Hematopoietic multipotent progenitor cell treated with erythropoietin and hydrocortisone succinate and interleukin-3 and kit ligand, for 6 days (in vitro differentiated cells): ENCODE results near the gene UBL7.

Experiments used
- DNase-seq: peaks from one replicate; pipeline ENCODE4 v3.0.0-alpha.2; 2015

UBL7 gene

DNA sequence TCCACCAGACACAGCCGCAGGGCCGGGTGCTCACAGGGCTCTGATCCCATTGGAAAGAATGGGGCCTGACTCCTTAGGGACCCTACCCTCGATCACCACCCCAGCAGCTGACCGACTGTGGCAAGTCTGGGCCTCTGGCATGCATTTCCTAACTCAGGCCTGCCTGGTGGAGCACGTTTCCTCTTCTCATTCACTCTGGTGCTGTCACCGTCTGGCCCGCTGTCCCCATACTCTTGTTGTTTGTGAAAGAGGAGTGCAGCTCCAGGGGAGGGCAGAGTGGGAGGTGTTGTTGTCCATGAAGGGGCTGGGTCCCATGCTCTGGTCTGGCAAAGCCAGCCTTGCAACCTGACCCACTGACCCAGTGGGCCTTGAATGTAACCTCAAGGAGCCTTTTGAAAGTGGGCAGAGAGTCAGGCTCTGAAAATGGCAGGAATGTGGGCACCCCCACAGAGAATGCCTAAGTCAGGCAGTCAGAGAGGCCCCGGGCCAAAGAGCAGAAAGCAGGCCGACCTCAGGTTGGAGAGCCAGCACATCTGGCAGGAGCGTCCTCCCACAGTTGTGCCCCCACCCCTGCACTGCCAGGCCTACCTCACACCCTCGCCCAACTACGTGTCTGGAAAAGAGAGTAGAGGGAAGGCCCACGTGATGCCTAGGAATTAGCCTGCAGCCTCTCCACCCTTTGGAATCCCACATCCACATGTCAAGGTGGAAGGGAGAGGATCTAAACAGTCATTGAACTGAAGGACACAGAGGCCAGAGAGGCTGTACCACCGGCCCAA is 38.1 kb downstream of the UBL7 start:
- peak; percentile 50 for DNase-seq

- no peak for DNase-seq
These were observed 38.7 kb downstream of the UBL7 start for GRCh38 chr15:74422265-74422651.

DNA sequence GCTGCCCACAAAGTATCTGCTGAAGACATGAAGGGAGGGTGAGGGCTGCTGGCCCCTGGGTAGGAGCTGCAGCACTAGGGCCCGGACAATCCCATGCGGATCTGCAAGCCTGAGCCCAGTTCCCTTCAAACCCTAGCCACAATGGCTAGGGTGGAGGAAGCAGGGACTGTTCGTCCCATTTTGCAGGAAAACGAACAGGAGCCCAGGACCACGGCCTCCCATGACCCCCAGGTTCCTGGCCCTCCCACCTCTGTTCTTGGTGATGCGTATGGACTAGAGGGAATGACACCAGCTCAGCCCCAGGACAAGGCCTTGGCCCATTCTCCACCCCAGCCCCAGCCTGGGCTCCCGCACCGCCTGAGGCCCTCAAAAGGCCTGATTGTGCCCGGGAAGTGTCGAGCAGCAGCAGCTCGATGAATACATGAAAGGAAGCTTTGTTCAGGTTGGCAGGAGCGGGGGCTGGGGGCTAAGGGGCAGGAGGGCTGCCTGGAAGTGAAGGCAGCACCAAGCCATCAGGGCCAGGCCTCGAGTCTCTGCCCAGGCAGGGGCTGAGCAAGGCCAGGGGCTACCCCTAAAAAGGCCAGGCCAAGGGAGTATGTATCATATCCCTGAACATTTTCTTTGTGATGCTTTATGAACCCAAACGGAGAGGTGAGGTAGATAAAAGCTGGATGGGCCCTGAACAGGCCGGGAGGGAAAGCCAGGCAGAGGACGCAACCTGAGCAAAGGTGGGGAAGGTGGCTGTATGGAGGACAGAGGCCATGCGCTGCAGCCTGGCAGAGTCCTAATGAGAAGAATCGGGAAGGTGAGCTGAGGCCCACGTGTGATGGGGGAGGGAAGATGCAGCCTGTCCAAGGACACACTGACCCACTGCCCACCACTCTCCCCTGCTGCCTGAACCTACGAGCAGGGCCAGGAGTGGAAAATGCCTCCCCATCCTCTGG is 39.4 kb downstream of the UBL7 start:
- DNase-seq = no peak

DNA sequence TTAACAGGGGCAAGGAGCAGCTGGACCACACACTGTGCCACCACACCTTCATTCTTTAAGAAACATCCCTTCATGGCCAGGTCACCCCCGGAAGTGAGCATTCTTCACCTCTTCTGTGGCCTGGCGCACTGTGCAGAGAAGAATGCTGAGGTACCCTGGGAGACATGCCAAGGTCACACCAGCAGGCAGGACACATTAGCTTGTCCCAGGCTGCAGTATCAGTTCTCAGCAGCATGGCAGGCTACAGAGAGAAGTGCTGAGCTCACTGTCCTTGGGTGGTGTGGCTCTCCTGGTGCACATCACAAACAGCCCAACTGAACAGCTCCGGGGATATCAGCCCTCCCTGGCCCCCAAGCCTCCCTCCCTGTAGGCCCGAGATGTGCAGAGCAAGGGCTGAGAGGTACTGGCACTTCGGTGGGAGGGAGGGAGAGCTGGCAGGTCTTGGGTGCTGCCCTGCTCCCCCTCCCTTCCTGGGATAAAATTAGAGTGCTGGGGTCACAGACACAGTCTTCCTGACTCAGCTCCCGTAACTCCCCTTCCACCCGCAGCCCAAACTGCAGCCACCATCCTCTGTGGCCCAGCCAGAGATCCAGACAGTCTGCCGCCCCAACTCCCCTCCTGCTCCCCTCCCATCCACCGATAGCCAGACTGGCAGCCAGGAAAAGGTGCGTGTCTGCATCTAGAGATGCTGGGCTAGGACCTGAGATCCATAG is 40.6 kb downstream of the UBL7 start:
- peak; percentile 93 for DNase-seq

- no peak for DNase-seq
These were observed 41.5 kb downstream of the UBL7 start for GRCh38 chr15:74419432-74419831.

DNA sequence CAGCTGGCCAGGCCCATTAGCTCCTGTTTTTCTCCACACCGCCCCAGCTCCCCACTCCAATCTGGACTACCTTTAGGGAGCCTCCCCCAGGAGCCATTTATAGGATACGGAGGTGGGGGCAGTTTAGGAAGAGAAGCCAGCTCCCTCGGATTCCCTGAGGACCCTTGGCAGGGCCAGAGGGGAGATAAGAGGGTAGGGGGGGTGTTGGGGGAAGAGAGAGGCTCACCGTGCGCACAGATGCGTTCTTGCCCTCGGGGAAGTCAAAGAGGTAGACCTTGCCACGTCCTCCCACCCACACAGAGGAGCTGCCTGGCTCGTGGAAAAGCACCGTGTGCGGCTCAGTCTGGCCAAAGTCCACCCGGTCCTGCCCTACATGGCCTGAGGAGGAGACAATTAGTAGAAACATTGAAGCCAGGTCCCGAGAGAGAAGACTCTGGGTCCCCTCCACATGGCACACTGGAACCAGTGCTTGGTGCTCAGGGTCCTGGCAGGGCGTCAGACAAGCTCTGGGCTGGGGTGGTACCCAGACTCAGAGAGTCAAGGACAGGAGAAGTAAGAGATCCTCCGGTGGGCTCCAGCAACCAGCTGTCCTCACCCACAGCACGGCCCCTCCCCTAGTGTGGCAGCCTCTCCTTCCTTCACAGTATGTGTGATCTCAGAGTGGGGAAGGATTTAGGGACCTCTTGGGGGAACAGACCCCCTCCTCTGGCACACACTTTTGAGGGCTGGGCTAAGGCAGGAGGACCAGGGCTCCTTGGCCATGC is 42.2 kb downstream of the UBL7 start:
- no peak for DNase-seq

DNA sequence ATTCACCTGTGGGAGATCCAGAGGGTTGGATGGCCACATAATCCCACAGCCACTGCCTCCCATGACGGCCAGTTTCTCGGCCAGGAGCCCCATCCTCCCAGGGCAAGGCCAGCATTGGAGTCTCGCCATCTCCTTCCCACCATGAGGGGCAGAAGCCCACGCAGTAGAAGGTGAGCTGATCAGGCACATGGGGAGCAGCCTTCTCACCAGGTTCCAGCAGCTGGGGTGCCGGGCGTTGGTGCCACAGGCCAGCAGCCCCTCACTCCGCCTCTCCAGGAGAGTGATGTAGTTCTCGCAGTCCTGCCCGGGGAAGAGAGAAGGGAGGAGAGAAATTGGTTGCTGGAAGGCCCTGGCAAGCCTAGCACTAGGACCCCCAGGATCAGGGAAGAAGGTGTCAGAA is 43.3 kb downstream of the UBL7 start:
- DNase-seq = no peak

- no peak for DNase-seq
These were observed 43.7 kb downstream of the UBL7 start for GRCh38 chr15:74417225-74417624.

GRCh38 chr15:74415966-74416916 is 44.7 kb downstream of the UBL7 start:
- no peak for DNase-seq

- no peak for DNase-seq
These were observed 46.2 kb downstream of the UBL7 start for GRCh38 chr15:74414603-74415338.

- no peak for DNase-seq
These were observed 46.8 kb downstream of the UBL7 start for GRCh38 chr15:74414081-74414580.

DNA sequence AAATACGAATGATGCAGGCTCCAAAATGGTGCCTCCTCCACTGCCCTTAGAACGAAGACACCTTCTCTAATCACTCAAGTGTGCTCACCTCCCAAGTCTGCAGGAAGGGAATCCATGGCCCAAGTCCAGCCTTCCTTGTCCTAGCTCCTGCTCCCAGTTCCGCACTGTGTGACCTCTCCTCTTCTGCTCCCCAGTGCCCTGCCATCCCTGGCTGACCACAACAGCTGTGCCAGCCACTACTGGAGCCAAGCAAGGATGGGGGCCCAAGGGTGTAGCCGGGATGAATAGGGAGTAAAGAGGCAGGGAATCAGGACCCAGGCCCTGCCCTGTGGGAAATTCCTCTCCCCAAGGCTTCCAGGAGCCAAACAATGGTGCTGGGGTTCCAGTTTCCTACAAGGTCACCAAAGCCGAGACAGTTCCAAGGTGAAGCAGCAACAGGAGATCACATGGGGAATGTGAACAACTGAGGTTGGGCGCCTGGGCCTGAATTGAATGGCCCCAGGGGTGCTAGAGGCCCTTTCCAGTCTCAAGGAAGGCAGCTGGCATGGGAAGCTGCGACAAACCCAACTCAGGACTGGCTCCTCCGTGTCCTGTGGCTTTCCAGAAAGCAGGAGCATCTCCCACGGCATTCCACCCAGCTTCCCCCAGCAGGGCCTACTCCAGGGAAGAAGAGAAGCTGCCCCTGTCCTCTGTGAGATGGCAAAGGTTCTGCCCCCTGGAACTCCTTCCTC is 47.4 kb downstream of the UBL7 start:
- no peak for DNase-seq

DNA sequence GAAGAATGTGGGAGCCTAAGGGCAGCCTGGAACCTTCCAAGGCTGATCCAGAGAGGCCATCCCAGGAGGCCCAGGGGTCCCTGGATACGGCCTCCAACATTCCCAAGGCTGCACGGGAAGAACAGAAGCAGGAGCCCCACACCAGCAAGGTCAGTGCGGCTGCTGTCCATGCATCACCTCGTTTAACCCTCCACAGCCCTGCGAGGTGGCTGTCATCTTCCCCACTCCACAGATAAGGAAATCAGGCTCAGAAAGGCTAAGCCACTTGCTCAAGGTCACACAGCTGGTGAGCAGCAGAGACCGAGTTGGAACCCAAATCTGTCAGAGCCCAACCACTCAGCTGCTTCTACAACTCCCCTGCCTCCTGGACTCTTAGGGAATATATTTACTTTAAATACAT is 48.8 kb downstream of the UBL7 start:
- no peak for DNase-seq

- no peak for DNase-seq
These were observed 49.3 kb downstream of the UBL7 start for GRCh38 chr15:74411686-74412085.

DNA sequence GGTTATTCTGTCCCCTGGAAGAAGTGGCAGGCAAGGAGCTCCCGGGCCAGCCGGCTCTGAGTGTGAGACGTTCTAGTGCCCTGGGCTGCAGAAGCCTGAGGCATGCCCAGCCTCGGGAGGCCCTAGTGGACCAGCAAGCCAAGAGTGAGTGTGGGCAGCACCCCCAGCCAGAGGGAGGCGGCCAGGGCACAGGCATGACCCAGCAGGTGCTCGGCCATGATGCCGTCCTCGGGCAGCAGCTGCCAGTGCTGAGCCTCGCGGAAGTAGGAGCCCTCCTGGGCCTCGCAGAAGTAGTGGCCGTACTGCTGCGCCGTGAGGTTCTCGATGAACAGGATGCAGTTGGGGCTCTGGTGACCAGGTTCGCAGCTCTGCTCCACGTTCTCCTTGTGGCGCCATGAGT is 50.5 kb downstream of the UBL7 start:
- DNase-seq = no peak

- no peak for DNase-seq
These were observed 51.7 kb downstream of the UBL7 start for GRCh38 chr15:74409225-74409624.

- no peak for DNase-seq
These were observed 52.1 kb downstream of the UBL7 start for GRCh38 chr15:74408815-74409214.

DNA sequence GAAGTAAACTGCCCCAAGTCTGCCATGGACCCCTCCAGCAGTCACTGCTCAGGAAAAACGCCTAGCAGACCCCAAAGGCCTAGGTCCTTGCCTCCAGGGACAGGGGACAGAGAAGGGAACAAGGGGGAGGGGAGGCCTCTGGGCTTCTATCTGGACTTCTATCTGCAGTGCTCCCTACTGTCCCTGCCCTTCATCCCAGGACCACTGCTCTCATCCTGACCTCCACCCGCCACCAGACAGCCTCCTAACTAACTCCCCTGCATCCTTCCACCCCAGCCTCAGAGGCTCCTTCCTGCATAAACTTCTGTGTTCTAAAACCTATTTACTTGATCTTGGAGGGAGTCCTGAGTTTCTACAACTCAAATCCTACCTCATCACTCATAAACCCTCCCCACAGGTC is 52.6 kb downstream of the UBL7 start:
- DNase-seq = no peak

- DNase-seq = no peak
These were observed 53.8 kb downstream of the UBL7 start for GRCh38 chr15:74406992-74407705.
